SJCRH30 (cell line): ENCODE results near the gene YTHDC1. TPM values are rescaled to one million over a fixed set of nuclear protein-coding genes. Genes with fewer than 3 reads are reported as not detected.
"Not testable (repeated sequence)": the region's sequence is repeated elsewhere in the genome, so short reads cannot be mapped to it uniquely, and the experiment has no call there.

ENCODE experiments used
- DNase-seq, 2 experiments: peaks; one replicate each; pipeline ENCODE4 v3.0.0-alpha.2; 2015 to 2020
- H3K27ac ChIP-seq: fragments of 250-450 bp; sonication (Bioruptor Pico); 2 replicates; pipeline ENCODE4 v1.5.1; 2020; ENCODE audit warnings: mild to moderate bottlenecking, moderate library complexity
- H3K27me3 ChIP-seq: fragments of 250-450 bp; sonication (Bioruptor Pico); 2 replicates; pipeline ENCODE4 v1.5.1; 2020; ENCODE audit warnings: mild to moderate bottlenecking, moderate library complexity
- H3K36me3 ChIP-seq: fragments of 250-450 bp; sonication (Bioruptor Pico); 2 replicates; pipeline ENCODE4 v1.5.1; 2020; ENCODE audit warnings: mild to moderate bottlenecking, moderate library complexity
- H3K4me1 ChIP-seq: fragments of 250-450 bp; sonication (Bioruptor Pico); 2 replicates; pipeline ENCODE4 v1.5.1; 2020; ENCODE audit warnings: mild to moderate bottlenecking, moderate library complexity
- H3K4me3 ChIP-seq: fragments of 250-450 bp; sonication (Bioruptor Pico); 2 replicates; pipeline ENCODE4 v1.5.1; 2020; ENCODE audit warnings: mild to moderate bottlenecking, moderate library complexity
- H3K9me3 ChIP-seq: fragments of 250-450 bp; sonication (Bioruptor Pico); replicated peaks from 2 replicates; pipeline ENCODE4 v1.5.1; 2020; ENCODE audit warnings: mild to moderate bottlenecking, moderate library complexity
- total RNA-seq: library from RNA; depleted of rRNA; stranded (reverse); fragments of >200 nt; shearing (Covaris generic); gene quantifications from 2 replicates; pipeline ENCODE4 v1.2.3, GENCODE V29; 2014

YTHDC1 gene
- total RNA-seq, 1 experiment from 2014 or later, result 99.6 TPM

- DNase-seq, result no peak
- Histone ChIP-seq H3K27ac (no peak overlapping the region), H3K36me3 (no peaks in the 10 kb centered on the region)
Measured at GRCh38 chr4:68291256-68291655, 58.6 kb downstream of the YTHDC1 start.

DNA sequence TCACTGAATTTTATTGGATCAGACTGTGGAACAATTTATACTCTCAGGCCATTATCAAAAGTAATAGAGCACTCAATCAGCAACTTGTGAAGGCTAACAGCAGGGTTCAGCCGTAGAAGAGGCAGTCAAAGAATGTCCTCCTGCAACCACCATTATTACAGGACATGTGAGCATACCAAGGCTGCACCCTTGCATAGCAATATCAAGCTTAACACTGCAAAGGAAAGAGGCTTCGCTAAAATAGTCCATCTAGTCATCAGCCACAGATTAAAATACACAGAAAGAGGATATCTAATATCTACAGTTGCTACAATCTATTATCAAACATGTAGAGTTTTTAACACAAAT is 61.5 kb downstream of the YTHDC1 start:
- H3K9me3 ChIP-seq, result no peaks in the 10 kb centered on the region
- no peaks in the 10 kb centered on the region for H3K36me3 ChIP-seq
- no peak overlapping the region for H3K4me3 ChIP-seq
- no peak for DNase-seq
- no peaks in the 10 kb centered on the region for H3K4me1 ChIP-seq
- no peaks in the 10 kb centered on the region for H3K27me3 ChIP-seq
- H3K27ac ChIP-seq, result no peak overlapping the region

More at GRCh38 chr4:68291256-68291655, 58.6 kb downstream of the YTHDC1 start:
- Histone ChIP-seq H3K9me3 (no peaks in the 10 kb centered on the region), H3K4me3 (no peak overlapping the region), H3K4me1 (no peaks in the 10 kb centered on the region), H3K27me3 (no peaks in the 10 kb centered on the region)

GRCh38 chr4:68287704-68288392 is 62.0 kb downstream of the YTHDC1 start:
- DNase-seq, result no peak
- H3K4me3 ChIP-seq, result no peak overlapping the region
- H3K9me3 ChIP-seq, result no peaks in the 10 kb centered on the region
- no peak overlapping the region for H3K27ac ChIP-seq
- no peaks in the 10 kb centered on the region for H3K36me3 ChIP-seq
- no peaks in the 10 kb centered on the region for H3K27me3 ChIP-seq
- H3K4me1 ChIP-seq, result no peaks in the 10 kb centered on the region

- Histone ChIP-seq H3K27ac (no peak overlapping the region), H3K9me3 (no peaks in the 10 kb centered on the region), H3K36me3 (no peaks in the 10 kb centered on the region), H3K4me3 (no peak overlapping the region), H3K4me1 (no peaks in the 10 kb centered on the region), H3K27me3 (no peaks in the 10 kb centered on the region)
- no peak for DNase-seq
Measured at GRCh38 chr4:68283714-68284113, 66.2 kb downstream of the YTHDC1 start.

- H3K27me3 ChIP-seq, result no peaks in the 10 kb centered on the region
- no peaks in the 10 kb centered on the region for H3K9me3 ChIP-seq
- no peaks in the 10 kb centered on the region for H3K36me3 ChIP-seq
- no peak overlapping the region for H3K4me3 ChIP-seq
- H3K27ac ChIP-seq, result no peak overlapping the region
- no peaks in the 10 kb centered on the region for H3K4me1 ChIP-seq
- DNase-seq, result no peak
Measured at GRCh38 chr4:68283095-68283494, 66.8 kb downstream of the YTHDC1 start.

DNA sequence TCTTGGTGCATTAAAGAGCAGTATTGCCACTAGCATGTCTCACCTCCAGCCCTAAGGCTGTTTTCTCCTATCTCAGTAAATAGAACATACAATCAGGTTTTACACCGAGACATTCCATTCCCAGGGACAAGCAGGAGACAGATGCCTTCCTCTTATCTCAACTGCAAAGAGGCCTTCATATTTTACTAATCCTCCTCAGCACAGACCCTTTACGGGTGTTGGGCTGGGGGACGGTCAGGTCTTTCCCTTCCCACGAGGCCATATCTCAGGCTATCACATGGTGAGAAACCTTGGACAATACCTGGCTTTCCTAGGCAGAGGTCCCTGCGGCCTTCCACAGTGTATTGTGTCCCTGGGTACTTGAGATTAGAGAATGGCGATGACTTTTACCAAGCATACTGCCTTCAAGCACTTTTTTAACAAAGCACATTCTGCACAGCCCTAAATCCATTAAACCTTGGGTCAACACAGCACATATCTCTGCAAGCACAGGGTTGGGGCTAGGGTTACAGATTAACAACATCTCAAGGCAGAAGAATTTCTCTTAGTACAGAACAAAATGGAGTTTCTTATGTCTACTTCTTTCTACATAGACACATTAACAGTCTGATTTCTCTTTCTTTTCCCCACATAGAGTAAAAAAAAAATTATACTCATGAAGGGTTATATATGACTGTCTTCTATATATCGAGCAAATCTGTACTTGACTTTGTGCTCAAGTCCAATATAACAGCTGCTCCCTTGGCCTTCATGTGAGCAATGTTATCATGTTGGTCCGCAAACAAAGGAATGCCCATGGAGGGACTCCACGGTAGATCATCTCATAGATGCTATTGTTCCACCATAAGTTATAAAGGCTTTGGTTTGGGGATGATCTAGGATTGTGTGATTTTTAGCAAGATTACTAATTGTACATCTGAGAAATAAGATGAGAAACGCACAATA is 67.8 kb downstream of the YTHDC1 start:
- DNase-seq, H3K27me3 ChIP-seq, H3K27ac ChIP-seq, H3K4me1 ChIP-seq, H3K36me3 ChIP-seq, H3K9me3 ChIP-seq, H3K4me3 ChIP-seq: not testable (repeated sequence)

DNA sequence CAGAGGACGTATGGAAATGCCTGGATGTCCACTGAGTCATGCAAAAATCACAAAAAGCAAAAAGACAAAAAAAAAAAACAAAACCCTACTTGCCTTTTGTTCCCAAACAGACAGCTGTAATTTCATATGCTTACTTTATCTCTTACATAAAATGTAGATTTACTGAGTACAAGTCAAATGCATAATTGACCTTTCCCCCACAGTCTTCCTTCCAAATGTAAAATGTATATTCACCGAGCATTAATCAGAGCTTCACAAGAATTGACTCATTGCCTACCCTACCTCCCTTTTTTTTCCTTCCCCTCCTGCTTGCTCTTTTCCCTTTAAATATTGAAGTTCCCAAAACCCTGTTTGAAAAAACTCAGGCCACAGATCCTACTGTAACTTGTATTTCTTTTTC is 71.9 kb downstream of the YTHDC1 start:
- Histone ChIP-seq H3K9me3 (no peaks in the 10 kb centered on the region), H3K27me3 (no peaks in the 10 kb centered on the region), H3K36me3 (no peaks in the 10 kb centered on the region), H3K4me3 (no peak overlapping the region), H3K4me1 (no peaks in the 10 kb centered on the region), H3K27ac (no peak overlapping the region)
- DNase-seq, result no peak

DNA sequence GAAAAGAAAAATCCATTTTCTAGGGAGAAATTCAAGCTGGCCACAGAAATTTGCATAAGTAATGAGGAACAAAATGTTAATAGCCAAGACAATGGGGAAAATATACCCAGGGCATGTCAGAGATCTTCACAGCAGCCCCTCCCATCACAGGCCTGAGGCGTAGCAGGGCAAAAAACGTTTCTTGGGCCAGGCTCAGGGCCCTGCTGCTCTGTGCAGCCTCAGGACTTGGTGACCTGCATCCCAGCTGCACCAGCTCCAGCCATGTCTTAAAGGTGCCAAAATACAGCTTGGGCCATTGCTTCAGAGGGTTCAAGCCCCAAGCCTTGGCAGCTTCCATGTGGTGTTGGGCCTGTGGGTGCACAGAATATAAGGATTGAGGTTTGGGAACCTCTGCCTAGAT is 72.3 kb downstream of the YTHDC1 start:
- no peak for DNase-seq
- Histone ChIP-seq H3K4me1 (no peaks in the 10 kb centered on the region), H3K27me3 (no peaks in the 10 kb centered on the region), H3K36me3 (no peaks in the 10 kb centered on the region), H3K4me3 (no peak overlapping the region), H3K27ac (no peak overlapping the region), H3K9me3 (no peaks in the 10 kb centered on the region)

DNA sequence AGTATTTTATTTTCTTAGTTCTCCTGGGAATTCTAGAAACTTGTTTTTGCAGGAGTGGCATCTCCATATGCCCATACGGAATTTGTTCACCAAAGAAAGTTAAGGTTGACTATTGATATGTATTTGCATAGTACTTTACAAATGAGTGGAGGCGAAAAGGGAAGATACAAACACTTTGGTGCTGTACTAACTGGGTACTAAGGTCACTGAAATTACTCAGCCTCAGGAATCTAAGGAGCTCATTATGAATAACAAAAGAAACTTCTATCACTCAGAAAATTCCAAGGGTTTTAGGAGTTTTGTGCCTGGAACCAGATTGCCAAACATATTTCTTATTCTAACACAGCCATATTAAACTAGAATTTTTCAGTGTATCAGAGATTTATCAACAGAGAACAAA is 77.0 kb downstream of the YTHDC1 start:
- no peak for DNase-seq
- Histone ChIP-seq H3K4me3 (no peak overlapping the region), H3K9me3 (no peaks in the 10 kb centered on the region), H3K4me1 (no peaks in the 10 kb centered on the region), H3K36me3 (no peaks in the 10 kb centered on the region), H3K27me3 (no peaks in the 10 kb centered on the region), H3K27ac (no peak overlapping the region)

GRCh38 chr4:68272380-68272779 is 77.5 kb downstream of the YTHDC1 start:
- Histone ChIP-seq H3K4me3 (no peak overlapping the region), H3K27ac (no peak overlapping the region), H3K36me3 (no peaks in the 10 kb centered on the region), H3K9me3 (no peaks in the 10 kb centered on the region), H3K4me1 (no peaks in the 10 kb centered on the region), H3K27me3 (no peaks in the 10 kb centered on the region)
- DNase-seq, result no peak

- Histone ChIP-seq H3K27me3 (no peaks in the 10 kb centered on the region), H3K36me3 (no peaks in the 10 kb centered on the region), H3K27ac (no peak overlapping the region), H3K4me3 (no peak overlapping the region), H3K4me1 (no peaks in the 10 kb centered on the region), H3K9me3 (no peaks in the 10 kb centered on the region)
- peak in 1 of 2 experiments; percentile 60 for DNase-seq
Measured at GRCh38 chr4:68271851-68272357, 78.0 kb downstream of the YTHDC1 start.

DNA sequence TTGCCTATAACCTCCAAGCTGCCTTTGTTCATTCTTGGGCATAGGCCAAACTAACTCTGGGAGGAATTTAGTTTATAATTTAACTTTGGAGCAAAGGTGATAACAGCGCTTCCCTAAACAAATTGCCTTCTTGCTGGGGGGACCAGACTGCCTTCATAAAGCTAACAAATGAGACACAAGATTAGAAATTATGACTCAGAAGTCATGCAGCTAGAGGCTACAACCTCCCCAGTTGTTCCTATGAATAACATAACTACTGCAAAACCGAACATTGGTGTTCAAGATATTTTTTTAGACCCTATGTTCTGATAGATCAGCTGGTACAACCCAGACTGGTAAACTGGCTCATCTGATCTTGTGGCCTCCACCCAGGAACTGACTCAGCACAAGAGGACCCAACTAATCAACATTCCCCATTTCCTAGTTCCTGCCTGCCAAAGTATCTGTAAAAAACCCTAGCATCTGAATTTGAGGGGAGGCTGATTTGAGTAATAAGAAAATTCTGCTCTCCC is 82.4 kb downstream of the YTHDC1 start:
- Histone ChIP-seq H3K9me3 (no peaks in the 10 kb centered on the region), H3K27ac (no peak overlapping the region), H3K27me3 (no peaks in the 10 kb centered on the region), H3K4me3 (no peak overlapping the region), H3K36me3 (no peaks in the 10 kb centered on the region), H3K4me1 (no peaks in the 10 kb centered on the region)
- no peak for DNase-seq

DNA sequence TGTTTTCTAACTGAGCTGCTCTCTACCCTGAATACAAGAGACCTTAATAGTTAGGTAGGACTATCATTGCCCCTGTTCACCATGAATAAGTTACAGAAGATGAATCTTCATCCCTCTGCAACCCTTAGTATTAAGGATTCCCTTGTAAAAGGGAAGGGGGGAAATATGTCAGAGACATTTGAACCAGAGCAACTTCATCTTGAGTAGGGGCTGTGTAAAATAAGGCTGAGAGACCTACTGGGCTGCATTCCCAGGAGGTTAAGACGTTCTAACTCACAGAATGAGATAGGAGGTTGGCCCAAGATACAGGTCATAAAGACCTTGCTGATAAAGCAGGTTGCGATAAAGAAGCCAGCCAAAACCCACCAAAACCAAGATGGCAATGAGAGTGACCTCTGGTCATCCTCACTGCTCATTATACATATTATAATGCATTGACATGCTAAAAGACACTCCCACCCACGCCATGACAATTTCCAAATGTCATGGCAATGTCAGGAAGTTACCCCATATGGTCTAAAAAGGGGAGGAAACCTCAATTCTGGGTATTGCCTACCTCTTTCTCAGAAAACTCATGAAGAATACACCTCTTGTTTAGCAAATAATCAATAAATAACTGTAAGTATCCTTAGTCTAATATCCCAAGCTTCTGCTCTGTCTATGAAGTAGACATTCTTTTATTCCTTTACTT is 84.9 kb downstream of the YTHDC1 start:
- DNase-seq, result no peak
- H3K4me1 ChIP-seq, result no peaks in the 10 kb centered on the region
- H3K9me3 ChIP-seq, result no peaks in the 10 kb centered on the region
- no peak overlapping the region for H3K4me3 ChIP-seq
- no peaks in the 10 kb centered on the region for H3K36me3 ChIP-seq
- H3K27ac ChIP-seq, result no peak overlapping the region
- no peaks in the 10 kb centered on the region for H3K27me3 ChIP-seq
